Activated CD4-positive, alpha-beta T cell treated with anti-CD3 and anti-CD28 coated beads for 36 hours (primary cell): ENCODE measurements around the gene PLCB1. TPM values are rescaled to one million over a fixed set of nuclear protein-coding genes. Genes with fewer than 3 reads are reported as not detected.

Experiments
- ATAC-seq: fragments of 200-7000 bp; cut with Tn5 transposase; one replicate; pipeline ENCODE4 v1.10.0; 2021; ENCODE audit warnings: mild to moderate bottlenecking, moderate library complexity
- CTCF ChIA-PET: fragments of 350-600 bp; sonication (Branson Sonifier 250); formaldehyde crosslinking; loops from one replicate; lab custom pipeline; 2021; ENCODE audit warnings: antibody characterized with exemption; lab: Charles Lee
- POLR2A ChIA-PET: fragments of 350-600 bp; sonication (Branson Sonifier 250); formaldehyde crosslinking; loops from one replicate; lab custom pipeline; 2021; ENCODE audit warnings: antibody characterized with exemption, inconsistent platforms; lab: Charles Lee
- DNase-seq: peaks from one replicate; pipeline ENCODE4 v3.0.0-alpha.2; 2020
- H3K27ac Mint-ChIP-seq: one replicate; pipeline ENCODE4 v1.8.0; 2021; ENCODE audit warnings: mixed read lengths
- H3K27me3 Mint-ChIP-seq: one replicate; pipeline ENCODE4 v1.8.0; 2021; ENCODE audit warnings: mixed read lengths
- H3K36me3 Mint-ChIP-seq: one replicate; pipeline ENCODE4 v1.8.0; 2021; ENCODE audit warnings: low read depth, mixed read lengths
- H3K4me1 Mint-ChIP-seq: one replicate; pipeline ENCODE4 v1.8.0; 2021; ENCODE audit warnings: mixed read lengths
- H3K4me3 Mint-ChIP-seq: one replicate; pipeline ENCODE4 v1.8.0; 2021; ENCODE audit warnings: mild to moderate bottlenecking, moderate library complexity, mixed read lengths
- H3K9me3 Mint-ChIP-seq: one replicate; pipeline ENCODE4 v1.8.0; 2021; ENCODE audit warnings: low read depth, mixed read lengths
- intact Hi-C, 2 experiments: fragments of 100-400 bp; cut with DNase I in 1 of 2; cut with micrococcal nuclease in 1 of 2; formaldehyde crosslinking; loops; one replicate each; pipeline versions ENCODE4 v1.14.2 to v1.15.1; 2022 to 2024; cut with DNase I, micrococcal nuclease
- total RNA-seq, 2 experiments: library from RNA; stranded (reverse); gene quantifications; one replicate each; pipeline ENCODE4 v1.2.3, GENCODE V29; 2021

The PLCB1 gene
- total RNA-seq, 2 experiments from 2014 or later = 1.4 to 1.5 TPM

DNA sequence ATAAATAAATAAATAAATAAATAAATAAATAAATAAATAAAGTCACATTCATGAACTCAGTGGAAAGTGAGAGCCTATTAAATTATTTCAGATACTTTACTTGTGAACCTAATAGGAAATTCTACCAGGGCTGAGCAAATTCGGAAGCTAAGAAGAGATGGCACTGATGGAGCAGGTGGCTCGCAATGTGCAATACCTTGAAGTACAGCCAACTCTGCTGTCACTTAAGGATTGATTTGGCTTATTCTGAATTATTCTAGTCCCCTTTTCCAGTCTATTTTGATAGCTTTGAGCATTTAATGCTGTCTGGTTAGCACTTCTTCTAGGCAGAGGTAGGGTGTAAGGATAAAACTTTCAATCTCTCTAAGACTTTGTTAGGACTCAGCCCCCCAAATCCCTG is 541.0 kb downstream of the PLCB1 start:
- Mint-ChIP-seq H3K36me3 (no peaks in the 10 kb centered on the region), H3K27me3 (peaks cover 2% of the 10 kb centered on the region), H3K4me3 (no peak overlapping the region), H3K27ac (no peak overlapping the region), H3K9me3 (no peaks in the 10 kb centered on the region), H3K4me1 (peaks cover 7% of the 10 kb centered on the region)
- POLR2A ChIA-PET = no interaction called here
- ATAC-seq = no peak
- CTCF ChIA-PET = no interaction called here
- no peak for DNase-seq
- intact Hi-C loops = no loop called here

DNA sequence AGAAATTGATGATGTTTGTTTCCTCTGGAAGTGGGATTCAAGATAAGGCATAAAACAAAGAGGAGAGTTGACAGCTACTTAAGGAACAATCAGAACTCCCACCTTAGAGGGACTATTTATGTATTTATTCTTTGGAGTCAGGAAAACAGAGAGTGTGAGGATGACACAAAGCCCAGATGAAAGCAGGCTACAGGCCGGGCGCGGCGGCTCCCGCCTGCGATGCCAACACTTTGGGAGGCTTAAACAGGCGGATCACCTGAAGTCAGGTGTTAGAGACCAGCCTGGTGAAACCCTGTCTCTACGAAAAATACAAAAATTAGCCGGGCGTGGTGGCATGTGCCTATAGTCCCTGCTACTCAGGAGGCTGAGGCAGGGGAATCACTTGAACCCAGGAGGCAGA is 543.8 kb downstream of the PLCB1 start:
- no peak for DNase-seq
- no peaks in the 10 kb centered on the region for H3K9me3 Mint-ChIP-seq
- H3K36me3 Mint-ChIP-seq = no peaks in the 10 kb centered on the region
- no peak for ATAC-seq
- H3K4me3 Mint-ChIP-seq = no peak overlapping the region
- CTCF ChIA-PET = no interaction called here
- H3K27ac Mint-ChIP-seq = no peak overlapping the region
- peaks cover 2% of the 10 kb centered on the region for H3K27me3 Mint-ChIP-seq
- no peaks in the 10 kb centered on the region for H3K4me1 Mint-ChIP-seq
- POLR2A ChIA-PET = no interaction called here
- intact Hi-C loops = no loop called here

DNA sequence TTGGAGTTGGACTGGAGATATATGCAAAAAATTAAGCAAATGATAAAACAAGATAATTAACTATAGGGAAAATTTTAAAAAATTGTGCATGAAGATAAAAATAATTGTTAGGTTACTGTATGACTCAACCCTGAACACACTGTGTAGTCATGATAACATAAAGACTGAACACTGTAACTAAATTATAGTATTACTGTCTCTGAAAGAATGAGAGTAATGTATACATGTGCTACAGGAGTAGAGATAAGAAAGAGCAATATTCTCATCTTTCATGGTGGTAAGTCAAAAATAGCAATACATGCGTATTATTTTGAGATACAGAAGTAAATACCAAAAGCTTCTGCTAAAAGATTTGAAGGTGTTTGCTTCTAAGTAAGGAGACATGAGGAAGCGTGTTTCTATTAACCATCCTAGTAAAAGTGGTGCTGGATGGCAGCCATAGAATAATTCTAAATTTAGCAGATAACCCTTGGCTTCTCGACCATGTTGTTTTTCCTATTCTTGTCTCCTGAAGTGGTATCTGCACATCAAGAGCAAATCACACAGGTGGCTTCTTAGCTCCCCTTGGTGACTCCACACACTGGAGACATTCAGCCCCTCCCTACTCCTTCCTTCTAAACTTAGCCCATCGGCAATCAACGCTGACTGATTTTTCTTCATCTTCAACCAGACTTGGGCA is 546.2 kb downstream of the PLCB1 start:
- no peak for DNase-seq
- Mint-ChIP-seq H3K9me3 (no peaks in the 10 kb centered on the region), H3K4me1 (no peaks in the 10 kb centered on the region), H3K36me3 (no peaks in the 10 kb centered on the region), H3K4me3 (no peak overlapping the region), H3K27ac (no peak overlapping the region), H3K27me3 (peaks cover 2% of the 10 kb centered on the region)
- CTCF ChIA-PET = interaction anchor here (1.2 kb wide), 1 partner anchor 635 kb away, joined by 3 read pairs; no protein-coding TSS in a partner anchor
- POLR2A ChIA-PET = no interaction called here
- no peak for ATAC-seq
- intact Hi-C loops = no loop called here

DNA sequence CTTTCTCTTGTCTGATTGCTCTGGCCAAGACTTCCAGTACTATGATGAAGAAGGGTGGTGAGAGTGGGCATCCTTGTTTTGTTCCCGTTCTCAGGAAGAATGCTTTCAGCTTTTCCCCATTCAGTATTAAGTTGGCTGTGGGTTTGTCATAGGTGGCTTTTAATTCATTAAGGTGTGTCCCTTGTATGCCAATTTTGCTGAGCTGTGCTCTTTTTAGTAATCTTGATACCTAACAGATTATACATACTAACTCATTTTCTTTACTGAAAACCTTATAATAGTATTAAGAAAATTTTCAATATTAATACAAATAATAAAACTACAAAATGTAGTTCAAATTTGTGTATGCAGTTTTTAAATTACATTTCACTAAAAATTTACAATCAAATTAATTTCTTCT is 557.3 kb downstream of the PLCB1 start:
- Mint-ChIP-seq H3K9me3 (peaks cover 4% of the 10 kb centered on the region), H3K27ac (no peak overlapping the region), H3K36me3 (peaks cover 6% of the 10 kb centered on the region), H3K27me3 (no peaks in the 10 kb centered on the region), H3K4me3 (no peak overlapping the region), H3K4me1 (no peaks in the 10 kb centered on the region)
- POLR2A ChIA-PET = no interaction called here
- ATAC-seq (no peak), DNase-seq (no peak)
- CTCF ChIA-PET = interaction anchor here (1.8 kb wide), 1 partner anchor 33 kb away, joined by 5 read pairs; no protein-coding TSS in a partner anchor
- intact Hi-C loops = loop anchor here in 1 of 2 experiments (10.0 kb wide), 1 partner anchor 1245 kb away; no protein-coding TSS in a partner anchor

DNA sequence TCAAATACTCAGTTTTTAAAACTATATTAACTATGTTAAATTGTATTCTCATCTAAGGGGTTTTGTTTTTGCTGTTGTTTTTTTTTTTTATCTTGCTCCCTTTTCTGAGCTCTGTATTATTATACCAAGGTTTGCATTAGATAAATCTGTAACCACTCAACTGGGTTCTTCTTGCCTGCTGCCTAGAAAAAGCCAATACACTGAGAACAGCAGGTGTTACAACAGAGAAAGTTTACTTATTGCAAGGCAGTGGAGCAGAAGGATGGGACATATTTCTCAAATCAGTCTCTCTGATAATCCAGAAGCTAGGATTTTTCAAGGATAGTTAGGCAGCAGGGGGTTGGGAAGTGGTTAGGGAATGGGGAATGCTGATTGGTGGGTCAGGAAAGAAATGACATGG is 558.0 kb downstream of the PLCB1 start:
- no peak overlapping the region for H3K27ac Mint-ChIP-seq
- H3K9me3 Mint-ChIP-seq = peaks cover 4% of the 10 kb centered on the region
- CTCF ChIA-PET = interaction anchor here (1.8 kb wide), 1 partner anchor 32 kb away, joined by 5 read pairs; no protein-coding TSS in a partner anchor
- no peaks in the 10 kb centered on the region for H3K27me3 Mint-ChIP-seq
- no peaks in the 10 kb centered on the region for H3K4me1 Mint-ChIP-seq
- no peak for DNase-seq
- intact Hi-C loops = no loop called here
- H3K36me3 Mint-ChIP-seq = peaks cover 6% of the 10 kb centered on the region
- H3K4me3 Mint-ChIP-seq = no peak overlapping the region
- POLR2A ChIA-PET = no interaction called here
- no peak for ATAC-seq

DNA sequence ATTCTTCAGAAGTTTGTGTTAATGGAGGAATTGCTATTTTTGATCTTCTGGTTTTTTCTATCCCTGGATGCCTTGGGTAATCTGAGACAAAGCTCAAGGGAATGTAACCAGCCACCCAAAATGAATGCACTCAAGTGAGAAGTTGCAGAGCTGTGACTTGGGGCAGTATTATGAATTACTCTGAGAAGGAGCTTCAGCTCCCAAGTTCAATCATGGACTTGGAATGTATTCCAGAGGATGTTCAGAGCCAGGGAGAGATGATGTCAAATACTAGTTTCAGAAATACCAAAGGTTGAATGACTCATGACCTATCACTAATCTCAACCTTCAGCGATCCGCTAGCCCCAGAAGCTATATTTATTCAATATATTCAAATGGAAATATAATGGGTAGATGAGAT is 561.6 kb downstream of the PLCB1 start:
- no peak for ATAC-seq
- H3K27ac Mint-ChIP-seq = no peak overlapping the region
- H3K9me3 Mint-ChIP-seq = peaks cover 7% of the 10 kb centered on the region
- no peaks in the 10 kb centered on the region for H3K27me3 Mint-ChIP-seq
- POLR2A ChIA-PET = no interaction called here
- no peak for DNase-seq
- CTCF ChIA-PET = no interaction called here
- H3K36me3 Mint-ChIP-seq = no peaks in the 10 kb centered on the region
- H3K4me3 Mint-ChIP-seq = no peak overlapping the region
- no peaks in the 10 kb centered on the region for H3K4me1 Mint-ChIP-seq
- intact Hi-C loops = no loop called here

DNA sequence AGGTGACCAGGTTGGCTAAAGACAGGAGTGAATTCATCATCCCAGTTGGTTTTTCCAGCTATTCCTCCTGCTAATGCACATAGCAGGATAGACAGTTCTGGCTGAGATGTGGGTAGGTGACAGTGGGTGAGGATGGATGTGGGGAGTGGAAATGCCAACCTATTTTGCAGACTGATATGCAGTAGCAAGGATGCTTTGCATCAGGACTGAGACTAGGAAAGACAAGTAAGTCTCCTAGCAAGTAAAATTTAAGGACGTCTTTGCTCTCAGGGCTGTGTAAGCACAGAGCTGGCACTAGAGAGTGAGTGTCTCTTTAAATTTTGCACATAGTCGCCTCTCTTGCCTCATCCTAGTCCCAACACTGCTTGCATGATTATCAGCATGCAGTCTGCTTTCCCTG is 568.7 kb downstream of the PLCB1 start:
- intact Hi-C loops = no loop called here
- Mint-ChIP-seq H3K9me3 (peaks cover 2% of the 10 kb centered on the region), H3K4me1 (no peaks in the 10 kb centered on the region), H3K4me3 (no peak overlapping the region), H3K27me3 (no peaks in the 10 kb centered on the region), H3K27ac (no peak overlapping the region), H3K36me3 (no peaks in the 10 kb centered on the region)
- no peak for DNase-seq
- ATAC-seq = no peak
- ChIA-PET POLR2A (no interaction called here), CTCF (interaction anchor here (0.8 kb wide), 1 partner anchor 21 kb away, joined by 4 read pairs; no protein-coding TSS in a partner anchor)

- Mint-ChIP-seq H3K9me3 (no peaks in the 10 kb centered on the region), H3K27ac (no peak overlapping the region), H3K4me1 (no peaks in the 10 kb centered on the region), H3K4me3 (no peak overlapping the region), H3K27me3 (no peaks in the 10 kb centered on the region), H3K36me3 (no peaks in the 10 kb centered on the region)
- ATAC-seq (no peak), DNase-seq (no peak)
- ChIA-PET CTCF (no interaction called here), POLR2A (no interaction called here)
- intact Hi-C loops = no loop called here
Measured at GRCh38 chr20:8706961-8707700, 575.1 kb downstream of the PLCB1 start.

- CTCF ChIA-PET = interaction anchor here (1.2 kb wide), 1 partner anchor 13 kb away, joined by 4 read pairs; no protein-coding TSS in a partner anchor
- intact Hi-C loops = no loop called here
- no peaks in the 10 kb centered on the region for H3K36me3 Mint-ChIP-seq
- H3K27ac Mint-ChIP-seq = no peak overlapping the region
- POLR2A ChIA-PET = no interaction called here
- H3K4me1 Mint-ChIP-seq = no peaks in the 10 kb centered on the region
- no peaks in the 10 kb centered on the region for H3K9me3 Mint-ChIP-seq
- no peak overlapping the region for H3K4me3 Mint-ChIP-seq
- no peak for ATAC-seq
- H3K27me3 Mint-ChIP-seq = no peaks in the 10 kb centered on the region
- DNase-seq = no peak
Measured at GRCh38 chr20:8709627-8710026, 577.6 kb downstream of the PLCB1 start.

DNA sequence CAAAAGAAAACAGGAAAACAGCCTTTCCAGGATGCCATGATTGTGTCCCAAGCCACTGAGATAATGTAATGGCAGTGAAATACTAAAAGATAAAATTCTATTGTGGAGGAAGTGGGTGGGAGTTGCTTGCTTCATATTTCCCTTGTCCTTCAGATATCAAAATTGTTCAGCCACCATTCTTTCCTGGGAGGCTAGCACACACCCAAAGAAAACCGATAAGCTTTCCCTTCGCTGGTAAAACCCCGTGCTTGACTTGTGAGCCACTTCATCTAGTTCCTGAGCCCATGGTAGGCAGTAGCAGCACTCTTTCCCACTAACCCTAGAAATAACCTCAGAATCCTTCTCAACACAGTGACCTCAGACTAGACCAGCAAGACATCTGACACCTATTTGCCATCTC is 579.4 kb downstream of the PLCB1 start:
- Mint-ChIP-seq H3K27ac (no peak overlapping the region), H3K27me3 (no peaks in the 10 kb centered on the region), H3K9me3 (no peaks in the 10 kb centered on the region), H3K36me3 (no peaks in the 10 kb centered on the region), H3K4me3 (no peak overlapping the region), H3K4me1 (no peaks in the 10 kb centered on the region)
- intact Hi-C loops = no loop called here
- POLR2A ChIA-PET = no interaction called here
- CTCF ChIA-PET = interaction anchor here (1.1 to 4.0 kb wide), 2 partner anchors 9 to 11 kb away, joined by 3 to 25 read pairs; no protein-coding TSS in a partner anchor
- DNase-seq (no peak), ATAC-seq (no peak)

DNA sequence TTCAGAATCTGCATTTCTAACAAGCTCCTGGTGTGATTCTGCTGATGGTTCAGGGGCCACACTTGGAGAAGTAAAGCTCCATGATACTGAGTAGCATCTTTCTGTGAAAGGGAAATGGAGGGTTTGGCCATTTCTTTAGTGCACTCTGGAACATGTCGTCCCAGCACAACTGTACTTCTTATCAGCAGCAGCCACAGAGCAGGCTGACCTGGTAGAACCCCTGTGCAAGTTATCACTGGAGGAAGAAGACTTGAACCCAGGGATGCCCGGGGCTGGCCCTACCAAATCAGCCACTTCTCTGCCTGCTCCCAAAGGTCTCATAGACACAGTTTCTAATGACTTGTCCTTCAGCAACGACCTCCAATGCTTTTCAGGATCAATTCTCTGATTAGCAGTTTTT is 582.1 kb downstream of the PLCB1 start:
- no peak overlapping the region for H3K27ac Mint-ChIP-seq
- no peaks in the 10 kb centered on the region for H3K9me3 Mint-ChIP-seq
- DNase-seq (no peak), ATAC-seq (no peak)
- ChIA-PET CTCF (interaction anchor here (0.5 to 4.0 kb wide), 4 partner anchors 9 to 682 kb away, joined by 3 to 25 read pairs (median 4); no protein-coding TSS in a partner anchor), POLR2A (no interaction called here)
- H3K4me1 Mint-ChIP-seq = no peaks in the 10 kb centered on the region
- H3K4me3 Mint-ChIP-seq = no peak overlapping the region
- no peaks in the 10 kb centered on the region for H3K27me3 Mint-ChIP-seq
- intact Hi-C loops = no loop called here
- no peaks in the 10 kb centered on the region for H3K36me3 Mint-ChIP-seq

GRCh38 chr20:8718279-8718678 is 586.2 kb downstream of the PLCB1 start:
- no peak for DNase-seq
- H3K36me3 Mint-ChIP-seq = no peaks in the 10 kb centered on the region
- intact Hi-C loops = no loop called here
- ATAC-seq = no peak
- H3K4me1 Mint-ChIP-seq = no peaks in the 10 kb centered on the region
- no peaks in the 10 kb centered on the region for H3K27me3 Mint-ChIP-seq
- H3K27ac Mint-ChIP-seq = no peak overlapping the region
- H3K9me3 Mint-ChIP-seq = no peaks in the 10 kb centered on the region
- ChIA-PET POLR2A (no interaction called here), CTCF (interaction anchor here (1.3 kb wide), 1 partner anchor 782 kb away, joined by 4 read pairs; no protein-coding TSS in a partner anchor)
- no peak overlapping the region for H3K4me3 Mint-ChIP-seq
